Activated CD4-positive, alpha-beta T cell treated with anti-CD3 and anti-CD28 coated beads, Interleukin-2, amount 50 U/mL, for 4 hours (primary cell): ENCODE results near the gene ACAA2.

Experiments
- DNase-seq, 2 experiments: peaks; one replicate each; pipeline ENCODE4 v3.0.0-alpha.2; 2020

Gene ACAA2

DNA sequence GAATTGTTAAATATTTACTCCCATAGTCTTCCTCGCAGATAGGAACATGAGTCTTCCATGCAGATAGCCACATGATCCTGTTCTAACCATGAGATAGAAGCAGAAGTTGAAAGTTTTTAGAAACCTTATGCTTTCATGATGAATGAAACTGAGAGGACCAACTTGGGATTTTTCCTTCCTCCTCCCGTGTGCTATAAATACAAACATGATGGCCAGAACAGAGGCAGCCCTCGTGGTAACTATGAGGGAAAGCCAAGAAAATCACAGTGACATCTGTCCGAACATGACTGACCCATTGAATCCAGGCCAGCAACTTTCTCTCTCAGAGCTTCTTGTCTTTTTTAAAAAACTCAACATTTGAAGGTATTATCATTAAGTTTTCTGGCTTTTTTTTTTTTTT, 78.5 kb downstream of the ACAA2 start:
- DNase-seq = no peak

DNA sequence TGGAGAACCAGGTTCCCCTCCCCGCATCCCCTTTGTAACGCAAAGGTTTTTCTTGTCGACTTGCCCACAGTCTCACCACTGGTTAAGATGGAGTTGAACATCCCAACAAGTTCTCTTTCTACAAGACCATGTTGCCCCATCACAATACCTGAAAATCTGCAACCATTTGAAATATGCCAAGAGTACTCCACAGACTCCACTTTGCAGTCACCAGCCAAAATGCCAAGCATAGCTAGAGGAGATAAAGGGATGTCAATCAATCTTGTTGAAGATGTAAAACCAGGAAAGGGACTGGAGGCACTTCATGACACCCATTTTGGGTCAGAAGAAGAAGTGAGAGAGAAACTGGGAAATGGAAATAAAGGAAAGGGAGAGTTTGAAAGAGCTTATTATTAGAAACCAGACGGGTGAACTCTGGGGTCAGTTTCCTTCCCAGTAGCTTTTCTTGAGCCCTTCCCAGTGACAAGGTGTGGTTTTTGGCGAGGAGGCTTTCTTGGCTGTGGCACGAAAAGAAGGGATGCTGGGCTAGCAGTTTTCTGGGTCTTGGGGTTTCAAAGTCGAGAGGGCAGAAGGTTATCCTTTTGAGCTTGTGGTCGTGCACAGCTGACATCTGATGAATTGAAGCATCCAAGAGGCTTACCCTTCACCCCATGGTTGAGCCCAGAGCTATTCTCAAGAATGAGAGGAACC, 79.3 kb downstream of the ACAA2 start:
- no peak for DNase-seq

DNA sequence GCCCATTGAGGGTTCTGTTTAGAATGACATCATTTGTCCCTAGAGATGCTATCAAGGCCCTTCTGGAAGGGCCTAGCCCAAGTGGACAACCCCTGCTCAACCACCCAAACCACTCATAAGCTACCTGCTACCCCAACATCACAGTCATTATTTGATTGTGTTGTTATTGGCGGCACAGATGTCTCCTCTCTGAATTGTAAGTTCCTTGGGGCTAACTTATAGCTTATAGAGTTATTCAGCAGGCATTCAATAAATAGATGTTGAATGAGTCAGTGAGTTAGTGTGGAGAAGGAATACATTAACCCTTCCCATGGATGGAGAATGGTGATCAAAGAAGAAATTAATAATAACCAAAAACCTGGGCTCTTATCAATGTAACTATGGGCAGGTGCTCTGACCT, 80.0 kb downstream of the ACAA2 start:
- no peak for DNase-seq
